Transverse colon (tissue), 3 donors: ENCODE results near the gene MYO7A.

Experiments used
- EP300 ChIP-seq: sonication (generic); formaldehyde crosslinking; IDR thresholded peaks from one replicate; pipeline ENCODE4 v1.6.1; 2017; ENCODE audit warnings: antibody characterized with exemption, low read depth
- POLR2A ChIP-seq: fragments of 450-650 bp; IDR thresholded peaks from one replicate; pipeline ENCODE4 v1.6.1; 2016; ENCODE audit warnings: antibody characterized with exemption, mild to moderate bottlenecking, moderate library complexity
- POLR2AphosphoS5 ChIP-seq, 3 donors: sonication (generic); formaldehyde crosslinking; IDR thresholded peaks; one replicate each; pipeline ENCODE4 v1.6.1; 2016; ENCODE audit warnings: antibody characterized with exemption in 3 of 3

- TF ChIP-seq POLR2AphosphoS5 (IDR thresholded peaks at IDR 0.05) (no peak), EP300 (no peak), POLR2A (no peak)
Observed at GRCh38 chr11:77167791-77168190, 39.7 kb downstream of the MYO7A start.
